ENCODE measurements around the gene RGS6.

- TF ChIP-seq POLR2A (IDR thresholded peaks at IDR 0.05; ENCODE audit: low read length) (no peak), GATA1 (IDR thresholded peaks at IDR 0.05; ENCODE audit: low read depth, low read length) (no peak)
Observed at GRCh38 chr14:72472845-72473244, 540.6 kb downstream of the RGS6 start.
